HT1080 (cell line): ENCODE measurements around the gene TAS2R14. TPM values are rescaled to one million over a fixed set of nuclear protein-coding genes. Genes with fewer than 3 reads are reported as not detected.
A peak's percentile ranks its signal among the peaks of the same experiment; 100 is the strongest.

Experiments used
- DNase-seq: peaks from one replicate; pipeline ENCODE4 v3.0.0-alpha.2; 2015; ENCODE audit warnings: low read depth
- total RNA-seq: library from RNA; depleted of rRNA; stranded (reverse); fragments of >200 nt; shearing (Covaris generic); gene quantifications from 2 replicates; pipeline ENCODE4 v1.2.3, GENCODE V29; 2014; rRNA removed

TAS2R14 gene
- total RNA-seq, 1 experiment from 2014 or later, result 0.74 TPM

GRCh38 chr12:10909462-10909861 lies 29.6 kb downstream of the TAS2R14 start, which contains the start of gene TAS2R13:
TSS of gene TAS2R13 (minus strand) at chr12:10909562. CDS start at chr12:10909298, 264 bp downstream.
- no peak for DNase-seq

- no peak for DNase-seq
Measured at GRCh38 chr12:10904686-10905085, 34.4 kb downstream of the TAS2R14 start.

GRCh38 chr12:10901427-10901826 lies 37.6 kb downstream of the TAS2R14 start:
- peak; percentile 39 for DNase-seq

- no peak for DNase-seq
Measured at GRCh38 chr12:10900972-10901371, 38.1 kb downstream of the TAS2R14 start.

- no peak for DNase-seq
Measured at GRCh38 chr12:10900530-10900929, 38.5 kb downstream of the TAS2R14 start.

- DNase-seq, result no peak
Measured at GRCh38 chr12:10896854-10897253, 42.2 kb downstream of the TAS2R14 start.

GRCh38 chr12:10891937-10892336 lies 47.1 kb downstream of the TAS2R14 start:
- no peak for DNase-seq

- DNase-seq, result no peak
Measured at GRCh38 chr12:10889226-10889625, 49.8 kb downstream of the TAS2R14 start.

Other genes starting within 250 kb of the TAS2R14 start
- gene YBX3, start 215.9 kb downstream of the TAS2R14 start, total RNA-seq, result 135 and 190 TPM in 2 replicates
- not detected in 2 replicates for gene TAS2R7, start 136.6 kb downstream of the TAS2R14 start, total RNA-seq
- gene TAS2R8, start 132.0 kb downstream of the TAS2R14 start, total RNA-seq, result not detected in 2 replicates
- gene TAS2R9, start 129.1 kb downstream of the TAS2R14 start, total RNA-seq, result not detected in 2 replicates
- gene TAS2R10, start 112.9 kb downstream of the TAS2R14 start, total RNA-seq, result 0.37 TPM in 1 of 2 replicates, not detected in the other
- 1.8 and 3.4 TPM in 2 replicates for gene PRR4, start 89.8 kb downstream of the TAS2R14 start, total RNA-seq
- gene PRH1, start 55.0 kb downstream of the TAS2R14 start, total RNA-seq, result 7.9 and 8.7 TPM in 2 replicates
- gene TAS2R13, start 29.7 kb downstream of the TAS2R14 start, total RNA-seq, result 0.13 and 0.42 TPM in 2 replicates
- gene PRH2, start 10.0 kb downstream of the TAS2R14 start, total RNA-seq, result 0.63 TPM in 1 of 2 replicates, not detected in the other
- gene TAS2R50, start 47.6 kb upstream of the TAS2R14 start, total RNA-seq, result 0.13 TPM in 1 of 2 replicates, not detected in the other
- 0.05 and 0.67 TPM in 2 replicates for gene TAS2R20, start 59.0 kb upstream of the TAS2R14 start, total RNA-seq
- 0.23 and 0.40 TPM in 2 replicates for gene TAS2R19, start 83.4 kb upstream of the TAS2R14 start, total RNA-seq
- gene TAS2R31, start 92.1 kb upstream of the TAS2R14 start, total RNA-seq, result 0.29 and 0.40 TPM in 2 replicates
- gene TAS2R46, start 123.0 kb upstream of the TAS2R14 start, total RNA-seq, result not detected in 2 replicates
- gene TAS2R43, start 153.1 kb upstream of the TAS2R14 start, total RNA-seq, result not detected in 2 replicates
- 0.23 and 0.27 TPM in 2 replicates for gene TAS2R30, start 195.4 kb upstream of the TAS2R14 start, total RNA-seq
- gene SMIM10L1, start 231.9 kb upstream of the TAS2R14 start, total RNA-seq, result 9.9 and 11.9 TPM in 2 replicates
- gene TAS2R42, start 247.7 kb upstream of the TAS2R14 start, total RNA-seq, result not detected in 2 replicates